Prostate gland (tissue), 2 donors: ENCODE results near the gene MAGI2.

ENCODE experiments used
- POLR2AphosphoS5 ChIP-seq: sonication (generic); formaldehyde crosslinking; IDR thresholded peaks from one replicate; pipeline ENCODE4 v1.6.1; 2017; ENCODE audit warnings: antibody characterized with exemption
- TF ChIP-seq, protein P1 (sequence below), 4 experiments: fragments of 200-600 bp in 2 of 4; fragments of 450-650 bp in 2 of 4; sonication (generic) in 2 of 4; IDR thresholded peaks; 1 replicate in 3 of 4; 2 replicates in 1 of 4; pipeline ENCODE4 v1.5.1; 2016 to 2019; ENCODE audit warnings: antibody characterized with exemption in 4 of 4, mild to moderate bottlenecking in 2 of 4, moderate library complexity in 2 of 4

DNA sequence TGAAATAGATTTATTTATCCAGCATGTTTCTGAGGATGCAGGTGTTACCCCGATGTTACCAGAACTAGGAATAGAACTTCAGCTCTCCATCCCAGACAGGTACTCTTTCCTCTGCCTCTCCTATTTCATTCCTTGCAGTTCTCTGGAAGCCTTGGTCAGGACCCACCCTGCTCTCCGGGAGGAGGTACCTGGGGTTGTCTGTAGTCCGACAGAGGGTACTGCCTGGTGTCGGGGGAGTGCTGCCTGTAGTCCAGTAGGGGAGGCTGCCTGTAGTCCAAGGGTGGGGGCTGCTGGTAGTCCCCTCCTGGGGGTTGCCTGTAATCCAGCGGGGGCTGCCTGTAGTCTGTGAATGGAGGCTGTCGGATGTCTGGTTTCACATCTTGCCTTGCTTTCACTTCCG is 1326.5 kb downstream of the MAGI2 start:
- TF ChIP-seq, protein P1, sequence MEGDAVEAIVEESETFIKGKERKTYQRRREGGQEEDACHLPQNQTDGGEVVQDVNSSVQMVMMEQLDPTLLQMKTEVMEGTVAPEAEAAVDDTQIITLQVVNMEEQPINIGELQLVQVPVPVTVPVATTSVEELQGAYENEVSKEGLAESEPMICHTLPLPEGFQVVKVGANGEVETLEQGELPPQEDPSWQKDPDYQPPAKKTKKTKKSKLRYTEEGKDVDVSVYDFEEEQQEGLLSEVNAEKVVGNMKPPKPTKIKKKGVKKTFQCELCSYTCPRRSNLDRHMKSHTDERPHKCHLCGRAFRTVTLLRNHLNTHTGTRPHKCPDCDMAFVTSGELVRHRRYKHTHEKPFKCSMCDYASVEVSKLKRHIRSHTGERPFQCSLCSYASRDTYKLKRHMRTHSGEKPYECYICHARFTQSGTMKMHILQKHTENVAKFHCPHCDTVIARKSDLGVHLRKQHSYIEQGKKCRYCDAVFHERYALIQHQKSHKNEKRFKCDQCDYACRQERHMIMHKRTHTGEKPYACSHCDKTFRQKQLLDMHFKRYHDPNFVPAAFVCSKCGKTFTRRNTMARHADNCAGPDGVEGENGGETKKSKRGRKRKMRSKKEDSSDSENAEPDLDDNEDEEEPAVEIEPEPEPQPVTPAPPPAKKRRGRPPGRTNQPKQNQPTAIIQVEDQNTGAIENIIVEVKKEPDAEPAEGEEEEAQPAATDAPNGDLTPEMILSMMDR (IDR thresholded peaks at IDR 0.05) = no peak
- TF ChIP-seq POLR2AphosphoS5 = no peak
